Heart right ventricle (tissue), 16 donors: ENCODE measurements around the gene FAM177A1. TPM values are rescaled to one million over a fixed set of nuclear protein-coding genes. Genes with fewer than 3 reads are reported as not detected.

Experiments used
- ATAC-seq, 8 donors: fragments of 200-7000 bp; cut with Tn5 transposase; one replicate each; pipeline ENCODE4 v1.9.1; 2020; ENCODE audit warnings: mild to moderate bottlenecking in 8 of 8, moderate library complexity in 8 of 8, moderate number of reproducible peaks in 1 of 8
- DNase-seq, 2 donors: peaks; one replicate each; pipeline ENCODE4 v3.0.0-alpha.2; 2020
- H3K27ac ChIP-seq, 10 donors: fragments of 200-600 bp; sonication (generic) in 2 of 10; one replicate each; pipeline versions ENCODE4 v1.5.0 to v1.8.0; 2020 to 2022; ENCODE audit warnings: mild to moderate bottlenecking in 3 of 10
- H3K27me3 ChIP-seq, 7 donors: fragments of 200-600 bp; one replicate each; pipeline ENCODE4 v1.8.0; 2021 to 2022; ENCODE audit warnings: mild to moderate bottlenecking in 2 of 7
- H3K36me3 ChIP-seq, 9 donors: fragments of 200-600 bp; sonication (generic) in 1 of 9; one replicate each; pipeline versions ENCODE4 v1.5.0 to v1.8.0; 2020 to 2022; ENCODE audit warnings: mild to moderate bottlenecking in 2 of 9
- H3K4me1 ChIP-seq, 9 donors: fragments of 200-600 bp; sonication (generic) in 1 of 9; one replicate each; pipeline versions ENCODE4 v1.5.0 to v1.8.0; 2020 to 2022; ENCODE audit warnings: mild to moderate bottlenecking in 4 of 9
- H3K4me3 ChIP-seq, 10 donors: fragments of 200-600 bp; sonication (generic) in 2 of 10; one replicate each; pipeline versions ENCODE4 v1.5.0 to v1.8.0; 2020 to 2022; ENCODE audit warnings: mild to moderate bottlenecking in 7 of 10, moderate library complexity in 2 of 10
- H3K9me3 ChIP-seq, 11 donors: fragments of 200-600 bp in 10 of 11; sonication (generic) in 2 of 11; one replicate each; pipeline versions ENCODE4 v1.5.0 to v1.8.0; 2013 to 2022; ENCODE audit warnings: mild to moderate bottlenecking in 2 of 11, control low read depth in 1 of 11, moderate library complexity in 1 of 11
- WGBS, 2 donors: extraction: QIAGEN DNeasy Blood & Tissue Kit; methylation state at CpG; one replicate each; pipeline ENCODE4 v1.1.7; 2013; ENCODE audit warnings: inconsistent platforms in 1 of 2; 5-methylcytosine and 5-hydroxymethylcytosine counted together
- intact Hi-C, 10 donors: fragments of 100-400 bp; cut with DNase I; formaldehyde crosslinking; loops; one replicate each; pipeline versions ENCODE4 v1.11.1 to v1.14.2; 2022
- polyA plus RNA-seq, 2 donors: library from polyadenylated mRNA; stranded (reverse); fragments of 200-250 nt; gene quantifications; one replicate each; pipeline ENCODE4 v1.2.3, GENCODE V29; 2013
- total RNA-seq, 10 donors: library from RNA; stranded (reverse); fragmentation: NEBNext Ultra II Directional in 3 of 10; extraction: Animal tissue kit (Norgen Biotek cat#: 25700) in 3 of 10; gene quantifications; one replicate each; pipeline versions ENCODE4 v1.2.1 to v1.2.4, GENCODE V29; 2021 to 2023
- TF ChIP-seq, protein P1 (sequence below), 9 donors: fragments of 200-600 bp; sonication (generic) in 2 of 9; IDR thresholded peaks; one replicate each; pipeline versions ENCODE4 v1.5.0 to v1.8.0; 2021 to 2022; ENCODE audit warnings: antibody characterized with exemption in 9 of 9, mild to moderate bottlenecking in 5 of 9, moderate library complexity in 1 of 9
- donor health status: Arrhythmogenic right ventricular cardiomyopathy.
- donor health status: ischemic (EF 13 %, LVEDD 7.1; RV severe dilation, severe dysfunction).
- donor health status: healthy with polysubstance abuse.
- donor health status: DM: no; HTN: yes; CAD: no.
- donor health status: DM: no; HTN: no; CAD: no.
- donor health status: ischemic (EF 25% LVEDD 6.9; RV normal size, moderate dysfunction).
- donor health status: ischemic (EF 25% LVEDD 5.7; RV mildly dilated, moderate dysfunction).
- donor health status: healthy.
- donor health status: DM: yes; HTN: yes; CAD: no.
- donor health status: Ischemic cardiomyopathy.
- donor health status: ischemic (EF 35%, LVEDD 5.7; RV mildly dilated, moderate dysfunction).
- donor health status: nonischemic (EF 11% LVEDD 7.7; RV severe dilation, severe dysfunction).
- donor health status: DM: yes; HTN: yes; CAD: no.
- donor health status: PGD.
- donor health status: ischemic (EF 29% LVEDD 5.4; RV normal size, mild dysfunction).
- donor health status: nonischemic (EF 23%, LVEDD 6.1; RV moderate dilation, normal function).

FAM177A1 gene
- total and polyA plus RNA-seq, 12 donors = 45.9 to 122 (median 98.1) TPM

DNA sequence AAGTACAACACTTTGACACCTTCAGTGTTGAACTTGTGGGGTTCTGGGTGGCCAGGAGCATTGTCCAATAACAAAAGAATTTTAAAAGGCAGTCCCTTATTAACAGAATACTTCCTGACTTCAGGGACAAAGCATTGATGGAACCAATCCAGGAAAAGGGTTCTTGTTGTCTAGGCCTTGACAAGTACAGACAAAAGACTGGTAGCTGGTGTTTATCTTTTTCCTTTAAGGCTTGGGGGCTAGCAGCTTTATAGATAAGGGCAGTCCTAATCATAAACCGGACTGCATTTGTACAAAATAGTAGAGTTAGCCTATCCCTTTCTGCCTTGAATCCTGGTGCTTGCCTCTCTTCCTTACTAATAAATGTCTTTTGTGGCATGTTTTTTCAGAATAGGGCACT lies 27.4 kb downstream of the FAM177A1 start:
- 64 to 65% methylated on average over 1 of the region's 1 CpG for WGBS, 2 donors
- DNase-seq (no peak), ATAC-seq (no peak)
- Histone ChIP-seq H3K4me1 (peaks cover 0 to 3% (median 0%) of the 10 kb centered on the region in 9 donors), H3K27me3 (no peaks in the 10 kb centered on the region), H3K9me3 (no peaks in the 10 kb centered on the region), H3K27ac (no peak overlapping the region), H3K36me3 (peaks cover 0 to 96% (median 23%) of the 10 kb centered on the region in 9 donors), H3K4me3 (no peak overlapping the region)
- intact Hi-C loops = no loop called here
- TF ChIP-seq, protein P1, sequence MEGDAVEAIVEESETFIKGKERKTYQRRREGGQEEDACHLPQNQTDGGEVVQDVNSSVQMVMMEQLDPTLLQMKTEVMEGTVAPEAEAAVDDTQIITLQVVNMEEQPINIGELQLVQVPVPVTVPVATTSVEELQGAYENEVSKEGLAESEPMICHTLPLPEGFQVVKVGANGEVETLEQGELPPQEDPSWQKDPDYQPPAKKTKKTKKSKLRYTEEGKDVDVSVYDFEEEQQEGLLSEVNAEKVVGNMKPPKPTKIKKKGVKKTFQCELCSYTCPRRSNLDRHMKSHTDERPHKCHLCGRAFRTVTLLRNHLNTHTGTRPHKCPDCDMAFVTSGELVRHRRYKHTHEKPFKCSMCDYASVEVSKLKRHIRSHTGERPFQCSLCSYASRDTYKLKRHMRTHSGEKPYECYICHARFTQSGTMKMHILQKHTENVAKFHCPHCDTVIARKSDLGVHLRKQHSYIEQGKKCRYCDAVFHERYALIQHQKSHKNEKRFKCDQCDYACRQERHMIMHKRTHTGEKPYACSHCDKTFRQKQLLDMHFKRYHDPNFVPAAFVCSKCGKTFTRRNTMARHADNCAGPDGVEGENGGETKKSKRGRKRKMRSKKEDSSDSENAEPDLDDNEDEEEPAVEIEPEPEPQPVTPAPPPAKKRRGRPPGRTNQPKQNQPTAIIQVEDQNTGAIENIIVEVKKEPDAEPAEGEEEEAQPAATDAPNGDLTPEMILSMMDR (IDR thresholded peaks at IDR 0.05) = no peak

DNA sequence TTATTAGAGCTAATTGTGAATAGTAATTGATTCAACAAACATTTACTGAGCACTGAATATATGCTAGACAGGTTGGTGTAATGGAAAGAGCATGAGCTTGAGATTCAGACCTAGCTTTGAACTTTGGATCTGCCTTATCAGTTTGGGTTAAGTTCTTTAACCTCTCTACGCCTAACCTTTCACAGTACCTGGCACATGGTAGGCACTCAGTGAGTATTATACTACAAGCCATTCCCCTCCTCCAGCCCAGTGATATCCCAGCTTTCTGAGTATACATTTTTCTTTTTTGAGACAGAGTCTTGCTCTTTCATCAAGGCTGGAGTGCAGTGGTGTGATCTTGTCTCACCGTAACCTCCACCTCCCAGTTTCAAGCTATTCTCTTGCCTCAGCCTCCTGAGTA lies 32.0 kb downstream of the FAM177A1 start:
- Histone ChIP-seq H3K36me3 (peaks cover 0 to 96% (median 44%) of the 10 kb centered on the region in 9 donors), H3K4me1 (peaks cover 0 to 3% (median 0%) of the 10 kb centered on the region in 9 donors), H3K4me3 (no peak overlapping the region), H3K27me3 (no peaks in the 10 kb centered on the region), H3K27ac (no peak overlapping the region), H3K9me3 (no peaks in the 10 kb centered on the region)
- DNase-seq (no peak), ATAC-seq (no peak)
- 95 to 98% methylated on average over 2 of the region's 2 CpGs for WGBS, 2 donors
- intact Hi-C loops = no loop called here
- TF ChIP-seq, protein P1 (IDR thresholded peaks at IDR 0.05) = no peak

GRCh38 chr14:35079742-35080141 lies 33.7 kb downstream of the FAM177A1 start:
- TF ChIP-seq, protein P1 (IDR thresholded peaks at IDR 0.05) = no peak
- intact Hi-C loops = no loop called here
- 88 to 92% methylated on average over 1 of the region's 1 CpG for WGBS, 2 donors

GRCh38 chr14:35083530-35084150 lies 37.6 kb downstream of the FAM177A1 start:
- Histone ChIP-seq H3K27me3 (no peaks in the 10 kb centered on the region), H3K4me3 (no peak overlapping the region), H3K4me1 (no peaks in the 10 kb centered on the region), H3K27ac (no peak overlapping the region), H3K36me3 (peaks cover 0 to 100% (median 69%) of the 10 kb centered on the region in 9 donors), H3K9me3 (no peaks in the 10 kb centered on the region)
- 95 to 96% methylated on average over 8 of the region's 8 CpGs for WGBS, 2 donors
- DNase-seq (no peak), ATAC-seq (no peak)
- TF ChIP-seq, protein P1 (IDR thresholded peaks at IDR 0.05) = no peak
- intact Hi-C loops = no loop called here

More at GRCh38 chr14:35079742-35080141, 33.7 kb downstream of the FAM177A1 start:
- Histone ChIP-seq H3K4me1 (no peaks in the 10 kb centered on the region), H3K36me3 (peaks cover 0 to 96% (median 44%) of the 10 kb centered on the region in 9 donors), H3K4me3 (no peak overlapping the region), H3K27ac (no peak overlapping the region), H3K27me3 (no peaks in the 10 kb centered on the region), H3K9me3 (no peaks in the 10 kb centered on the region)
- ATAC-seq = no peak
- DNase-seq = no peak
